LoVo (cell line): Measurements from ENCODE around the gene NADK.

Experiments
- DNase-seq: peaks from one replicate; pipeline ENCODE4 v3.0.0-alpha.2; 2016; ENCODE audit warnings: low spot score

Gene NADK

DNA sequence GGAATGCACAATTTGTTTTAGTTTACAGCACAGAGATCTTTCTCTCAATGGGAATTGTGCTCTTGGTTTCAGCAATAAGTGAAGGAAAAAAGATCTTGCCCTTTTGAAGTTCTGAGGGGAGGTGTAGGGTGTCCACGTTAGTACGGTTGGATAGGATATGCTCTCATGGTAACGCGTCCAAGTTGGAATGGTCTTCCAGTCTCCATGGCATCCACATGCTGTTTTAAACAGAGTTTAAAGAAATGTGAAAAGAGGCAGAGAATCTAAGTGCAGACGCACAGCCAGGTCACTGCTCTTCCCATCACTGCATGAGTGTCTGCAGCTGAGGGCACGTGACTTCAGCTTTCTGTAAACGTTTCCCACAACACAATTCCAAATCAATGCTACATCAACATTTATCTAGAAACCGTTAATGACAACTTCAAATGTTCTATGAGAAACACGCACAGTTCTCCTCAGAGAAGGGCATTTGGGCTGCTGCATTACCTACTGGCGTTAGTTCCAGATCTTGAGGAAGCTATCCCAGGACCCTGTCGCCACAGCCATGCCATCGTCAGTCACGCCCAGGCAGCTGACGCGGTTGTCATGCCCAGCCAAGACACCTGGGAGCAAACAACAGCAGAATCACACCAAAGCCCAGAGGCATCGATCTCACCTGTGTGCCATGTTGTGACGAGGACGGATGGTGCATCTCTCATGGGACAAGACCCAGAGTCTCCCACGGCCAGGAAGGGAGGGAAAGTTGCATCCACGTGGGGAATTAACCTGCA lies 8.8 kb upstream of the NADK start:
- DNase-seq = no peak

DNA sequence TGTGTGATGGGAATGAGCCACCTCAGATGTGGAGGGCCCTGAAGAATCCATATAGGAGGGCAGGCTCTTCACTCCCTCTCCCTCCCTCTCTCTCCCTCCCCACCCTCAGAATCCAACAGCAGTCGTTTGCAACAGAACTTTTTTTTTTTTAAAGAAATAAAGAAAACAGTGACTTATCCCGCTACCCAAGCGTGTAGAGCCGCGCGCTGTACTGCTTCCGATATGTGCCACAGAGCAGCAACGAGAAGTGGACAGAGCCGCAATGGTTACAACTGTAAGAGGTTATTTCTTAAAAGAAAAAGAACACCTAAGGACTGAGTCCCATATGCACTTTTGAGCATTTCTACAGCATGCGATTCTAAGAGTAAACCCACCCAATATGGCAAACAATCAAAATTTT lies 7.4 kb upstream of the NADK start:
- DNase-seq = no peak

DNA sequence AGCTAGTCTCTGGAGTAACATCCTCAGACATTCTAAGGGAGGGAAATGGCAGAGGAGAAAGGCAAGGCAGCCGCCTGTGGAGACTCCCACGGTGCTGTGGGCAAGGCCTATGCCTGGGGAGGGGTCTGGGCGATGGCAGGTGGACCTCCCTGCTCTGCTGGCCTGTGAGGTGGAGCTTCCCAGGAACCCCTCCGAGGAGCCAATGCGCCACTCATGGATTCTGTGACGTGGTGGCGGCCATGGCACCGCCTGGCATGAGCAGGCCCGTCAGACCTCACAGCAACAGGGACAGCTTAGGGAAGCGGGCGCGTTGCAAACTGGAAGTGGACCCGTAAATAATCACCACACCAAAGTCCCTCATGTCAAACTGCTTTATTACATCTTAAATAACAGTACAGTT lies 6.7 kb upstream of the NADK start:
- no peak for DNase-seq

DNA sequence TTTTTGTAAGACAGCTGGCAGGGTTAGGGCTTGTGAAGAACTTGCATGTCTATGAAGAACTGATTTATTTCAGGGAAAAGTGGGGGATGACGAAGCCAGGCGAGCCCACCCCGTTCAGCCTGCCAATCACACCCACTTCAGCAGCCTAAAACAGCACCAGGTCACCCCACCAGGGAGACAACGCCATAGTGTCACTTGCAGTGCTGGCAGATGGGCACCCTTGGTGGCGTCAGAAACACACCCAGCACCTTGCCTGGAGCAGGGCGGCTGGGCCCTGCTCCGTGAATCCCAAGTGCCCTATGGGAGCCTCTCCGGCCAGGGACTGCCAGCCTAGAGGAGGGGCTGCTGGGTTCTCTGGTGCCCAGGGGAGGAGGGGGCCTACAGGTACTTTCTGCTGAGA lies 5.0 kb upstream of the NADK start:
- DNase-seq = no peak

DNA sequence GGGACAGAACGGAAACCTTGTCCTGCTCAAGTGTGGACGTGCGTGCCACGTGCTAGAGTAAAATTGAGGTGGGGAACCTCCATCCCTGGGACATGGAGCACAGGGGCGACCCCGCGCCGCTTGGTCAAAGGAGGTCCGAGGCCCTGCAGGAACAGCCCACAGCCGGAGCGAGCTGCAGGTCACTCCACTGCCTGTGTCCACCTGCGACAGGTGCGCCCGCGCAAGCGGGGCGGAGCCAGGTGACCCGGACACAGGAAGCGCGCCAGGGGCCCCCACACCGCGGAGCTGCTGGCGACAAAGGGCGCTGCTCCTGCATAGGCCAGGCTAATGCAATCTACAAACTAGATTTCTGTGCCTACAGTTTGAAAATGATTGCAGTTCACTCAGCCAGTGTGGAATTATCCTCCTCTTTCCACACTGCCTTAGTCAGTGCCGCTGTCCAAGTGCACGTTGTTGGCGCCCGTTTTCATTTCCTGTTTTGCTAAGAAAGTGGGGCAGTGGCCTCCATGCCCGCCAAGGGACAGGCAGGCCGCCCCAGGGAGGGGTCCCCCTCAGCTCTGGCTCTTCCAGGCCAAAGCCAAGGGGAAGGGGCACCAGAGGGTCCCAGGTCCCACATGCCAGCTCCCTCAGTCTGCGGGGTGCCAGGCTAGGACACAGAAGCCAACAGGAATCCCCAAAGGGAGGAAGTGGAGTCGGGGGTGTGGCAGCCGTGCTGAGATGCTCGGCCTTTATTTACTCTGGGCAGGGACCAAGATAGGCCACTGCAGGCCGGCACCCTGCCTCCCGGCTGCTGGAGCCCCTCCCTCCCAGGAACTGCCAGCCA lies 4.3 kb upstream of the NADK start:
- DNase-seq = peak; percentile 71

DNA sequence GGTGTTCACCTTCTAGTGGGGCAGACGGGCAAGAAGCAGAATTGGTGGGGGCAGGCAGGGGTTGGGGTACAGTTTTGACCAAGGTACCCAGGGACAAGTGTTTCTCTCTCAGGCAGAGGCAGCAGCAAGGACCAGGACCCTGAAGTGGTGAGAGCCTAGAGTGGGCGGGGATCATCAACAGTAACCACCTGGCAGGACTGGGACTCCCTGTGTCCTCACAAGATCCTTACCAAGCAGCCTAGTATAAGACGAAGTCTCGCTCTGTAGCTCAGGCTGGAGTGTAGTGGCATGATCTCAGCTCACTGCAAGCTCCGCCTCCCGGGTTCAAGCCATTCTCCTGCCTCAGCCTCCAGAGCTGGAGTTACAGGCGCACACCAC lies 3.2 kb upstream of the NADK start:
- no peak for DNase-seq

DNA sequence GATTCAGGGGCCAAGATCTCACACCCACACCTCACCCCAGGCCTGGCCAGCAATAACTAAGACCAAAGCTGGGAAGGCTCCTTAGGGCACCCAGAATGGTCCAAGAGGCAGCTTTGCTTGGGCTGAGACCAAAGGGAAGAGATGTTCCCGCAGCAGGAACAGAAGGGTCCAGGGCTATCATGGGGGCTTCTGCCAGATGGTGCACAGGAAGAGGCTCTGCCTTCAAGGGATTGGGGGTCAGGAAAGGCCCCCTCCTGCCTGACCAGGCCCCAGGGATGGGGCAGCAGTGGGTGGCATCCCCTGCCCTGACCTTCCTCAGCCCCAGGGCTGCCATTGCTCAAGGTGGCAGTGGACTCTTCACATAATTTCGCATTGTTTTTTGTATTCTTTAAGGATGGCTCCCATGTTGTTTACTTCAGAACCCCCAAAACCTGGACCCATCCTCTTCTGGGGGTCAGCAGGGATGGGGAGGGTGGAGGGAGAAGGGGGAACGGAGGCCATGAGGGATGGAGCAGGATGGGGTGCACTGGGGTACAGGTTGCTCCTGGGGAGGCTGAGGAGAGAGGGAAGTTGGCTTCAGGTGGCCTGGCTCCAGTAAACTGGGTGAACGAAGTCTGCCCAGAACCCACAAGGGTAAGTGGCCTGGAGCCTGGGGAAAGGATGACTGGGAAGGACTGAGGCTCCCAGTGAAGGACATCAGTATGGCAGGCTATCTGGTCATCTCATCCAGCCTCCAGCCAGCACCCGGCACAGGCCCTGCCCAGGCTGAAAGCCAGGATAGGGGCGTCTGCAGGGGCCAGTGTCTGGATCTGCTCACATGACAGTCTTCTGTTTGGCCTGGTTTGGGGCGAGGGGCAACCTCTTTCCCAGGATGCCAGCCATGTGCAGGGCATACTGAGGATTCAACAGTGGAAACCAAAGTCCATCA lies 2.6 kb upstream of the NADK start:
- DNase-seq = no peak

DNA sequence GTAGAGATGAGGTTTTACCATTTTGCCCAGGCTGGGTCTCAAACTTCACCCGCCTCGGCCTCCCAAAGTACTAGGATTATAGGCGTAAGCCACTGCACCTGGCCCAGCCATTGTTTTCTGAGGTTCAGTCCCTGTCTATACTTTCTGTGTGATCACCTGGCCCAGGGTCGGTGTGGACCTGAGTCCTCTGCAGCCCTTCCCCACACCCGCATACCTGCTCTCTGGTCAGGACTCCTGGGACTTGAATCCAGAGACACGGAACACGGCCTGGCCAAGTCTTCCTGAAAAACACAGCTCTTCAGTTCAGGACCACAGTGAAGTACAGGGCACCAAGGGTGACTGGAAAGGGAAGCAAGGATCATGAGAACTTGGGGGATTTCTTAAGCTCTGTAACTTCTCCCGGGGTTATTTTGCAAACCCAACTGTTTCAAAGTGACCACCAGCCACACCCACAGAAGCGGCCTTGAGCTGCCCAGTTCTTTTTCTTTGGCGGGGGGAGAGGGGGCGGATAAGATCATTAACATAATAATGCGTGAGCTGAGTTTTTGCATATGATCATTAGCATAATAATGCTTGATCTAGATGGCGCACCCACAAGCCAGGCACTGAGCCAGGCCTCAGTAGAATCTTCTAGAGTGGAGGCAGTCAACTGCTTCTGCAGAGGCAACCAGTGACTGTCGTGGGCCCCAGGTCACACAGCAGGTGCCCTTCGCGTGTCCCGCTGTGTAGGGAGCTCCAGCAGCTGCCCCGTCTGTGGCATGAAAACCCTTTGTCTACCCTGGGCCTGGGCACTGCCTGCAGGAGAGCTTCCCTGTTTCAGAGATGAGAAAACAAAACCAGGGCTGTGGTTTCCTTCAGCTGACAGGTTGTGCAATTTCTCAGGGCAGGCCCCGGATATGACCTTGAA lies 1.7 kb upstream of the NADK start:
- DNase-seq = no peak

DNA sequence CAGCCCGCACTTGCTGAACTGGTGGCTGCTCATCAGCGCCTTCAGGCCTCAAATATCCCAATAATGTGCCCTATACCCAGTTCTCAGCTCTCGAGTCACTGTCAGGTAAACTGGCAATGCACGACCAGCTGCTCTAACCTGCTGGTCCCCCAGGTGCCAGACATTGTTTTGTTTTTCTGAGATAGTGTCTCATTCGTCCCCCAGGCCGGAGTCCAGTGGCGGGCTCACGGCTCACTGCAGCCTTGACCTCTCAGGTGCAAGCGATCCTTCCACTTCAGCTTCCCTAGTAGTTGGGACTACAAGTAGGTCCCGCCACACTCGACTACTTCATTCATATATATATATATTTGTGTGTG lies 1.0 kb upstream of the NADK start:
- DNase-seq = no peak

DNA sequence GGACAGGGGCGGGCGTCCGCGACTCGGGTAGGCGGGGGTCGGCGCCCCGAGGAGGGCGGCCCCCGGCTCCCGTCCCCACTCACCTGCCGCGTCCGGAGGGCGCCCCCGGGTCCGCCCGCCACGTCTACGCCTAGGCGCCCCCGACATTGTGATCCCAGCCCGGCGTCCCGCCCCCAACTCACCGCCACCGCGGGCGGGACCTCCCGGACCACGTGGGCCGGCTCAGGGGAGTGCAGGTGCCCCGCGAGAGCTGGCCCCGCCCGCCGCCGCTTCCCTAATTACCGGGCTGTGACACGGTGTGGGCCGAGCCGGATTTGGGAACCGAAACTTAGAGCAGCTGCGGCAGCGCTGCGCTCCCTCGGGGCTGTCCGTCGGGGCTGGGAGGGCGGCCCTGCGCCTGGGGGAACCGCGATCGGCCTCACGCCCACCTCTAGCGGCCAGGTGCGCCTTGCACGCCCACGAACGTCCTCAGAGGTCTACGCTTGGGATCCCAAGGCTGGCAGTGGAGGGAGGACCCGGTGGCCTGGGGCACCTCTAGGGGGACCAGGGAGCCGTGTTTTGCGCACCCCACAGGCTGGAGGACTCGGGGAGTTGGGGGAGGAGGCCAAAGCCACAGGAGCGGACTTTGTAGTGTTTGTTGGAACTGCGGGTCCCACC lies 521 bp upstream of the NADK start:
- peak; percentile 76 for DNase-seq

DNA sequence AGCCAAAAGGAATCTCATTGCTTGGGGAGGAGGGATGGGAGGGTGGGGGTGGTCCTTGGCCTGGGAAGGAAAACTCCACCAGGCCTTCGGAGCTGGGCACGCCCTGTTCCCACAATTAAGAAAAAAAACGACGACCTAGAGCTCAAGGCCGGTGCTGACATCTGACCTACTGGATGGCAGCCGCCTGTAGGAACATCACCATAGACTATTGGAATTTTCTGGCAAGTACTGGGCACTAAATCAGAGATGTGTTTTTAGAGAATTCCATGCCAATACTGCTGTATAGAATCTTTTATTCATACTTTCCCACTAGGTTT lies 729 bp downstream of the NADK start:
- peak; percentile 30 for DNase-seq

DNA sequence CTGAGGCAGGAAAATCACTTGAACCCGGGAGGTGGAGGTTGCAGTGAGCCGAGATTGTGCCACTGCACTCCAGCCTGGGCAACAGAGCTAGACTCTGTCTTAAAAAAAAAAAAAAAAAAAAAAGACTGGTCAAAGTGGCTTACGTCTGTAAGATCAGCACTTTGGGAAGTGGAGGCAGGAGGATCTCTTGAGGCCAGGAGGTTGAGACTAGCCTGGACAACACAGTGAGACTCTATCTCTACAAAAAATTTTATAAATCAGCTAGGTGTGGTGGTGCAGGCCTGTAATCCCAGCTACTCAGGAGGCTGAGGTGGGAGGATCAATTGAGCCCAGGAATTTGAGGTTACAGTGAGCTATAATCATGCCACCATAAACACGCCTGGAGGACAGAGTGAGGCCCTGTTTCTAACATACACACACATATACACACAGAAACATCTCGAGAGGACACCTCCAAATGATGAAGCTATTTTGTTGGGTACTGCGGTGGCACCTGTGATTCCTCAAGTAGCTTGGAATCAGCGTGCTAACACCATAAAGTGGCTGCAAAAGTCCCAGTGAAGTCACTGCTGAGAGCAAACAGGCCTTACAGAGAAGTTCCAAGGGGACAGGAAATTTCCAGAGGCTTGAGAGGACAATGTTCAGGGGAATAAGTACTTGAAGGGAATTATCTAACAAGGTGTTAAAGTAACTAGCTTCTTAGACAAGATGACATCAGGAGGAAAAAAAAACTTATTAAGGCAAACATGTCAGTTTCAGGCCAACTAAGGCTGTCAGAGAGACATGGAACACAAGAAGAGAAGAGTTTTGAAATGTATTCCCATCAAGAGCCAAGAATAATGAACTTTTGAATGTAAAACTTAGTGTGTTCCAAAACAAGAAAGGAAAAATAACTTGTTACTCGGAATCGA lies 1.3 kb downstream of the NADK start:
- DNase-seq = no peak

DNA sequence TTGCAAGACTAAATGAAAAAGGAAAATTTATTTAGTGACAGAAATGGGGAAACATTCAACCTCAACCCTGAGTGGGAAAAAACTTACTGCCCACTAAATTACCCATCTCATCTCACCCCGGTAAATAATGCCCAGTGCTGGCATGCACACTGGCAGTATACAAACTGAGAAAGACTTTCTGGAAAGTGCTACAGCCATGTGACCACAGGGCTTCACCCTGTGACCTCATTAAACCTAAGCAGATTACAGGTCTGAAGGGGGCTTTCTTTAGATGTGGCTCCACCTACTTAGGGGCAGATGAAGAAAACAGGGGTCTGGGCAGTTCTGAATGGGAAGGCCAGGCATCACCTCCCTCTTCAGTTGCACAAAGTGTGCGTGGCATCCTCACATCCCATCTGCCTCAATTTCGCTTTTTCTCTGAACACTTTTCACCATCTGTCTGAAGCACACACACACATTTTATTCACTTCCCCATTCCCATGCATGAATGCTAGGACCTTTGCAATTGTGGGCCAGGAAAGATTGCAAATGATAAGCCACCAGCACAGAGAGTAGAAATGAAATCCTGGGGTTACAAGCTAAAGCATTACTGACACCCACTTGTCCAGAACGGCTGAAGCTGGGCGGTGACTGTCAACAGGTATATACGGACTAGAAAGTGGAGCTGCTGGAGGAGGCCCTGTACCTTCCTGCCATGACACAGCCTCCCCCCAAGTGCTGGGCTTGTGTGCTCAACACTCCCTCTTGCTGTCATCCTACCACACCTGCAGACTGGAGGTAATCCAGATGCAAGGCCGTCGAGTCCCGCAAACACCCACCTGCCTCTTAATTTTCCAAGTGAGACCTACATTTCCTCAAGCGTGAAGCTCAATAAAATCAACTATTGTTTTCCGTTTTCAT lies 2.7 kb downstream of the NADK start:
- DNase-seq = no peak

DNA sequence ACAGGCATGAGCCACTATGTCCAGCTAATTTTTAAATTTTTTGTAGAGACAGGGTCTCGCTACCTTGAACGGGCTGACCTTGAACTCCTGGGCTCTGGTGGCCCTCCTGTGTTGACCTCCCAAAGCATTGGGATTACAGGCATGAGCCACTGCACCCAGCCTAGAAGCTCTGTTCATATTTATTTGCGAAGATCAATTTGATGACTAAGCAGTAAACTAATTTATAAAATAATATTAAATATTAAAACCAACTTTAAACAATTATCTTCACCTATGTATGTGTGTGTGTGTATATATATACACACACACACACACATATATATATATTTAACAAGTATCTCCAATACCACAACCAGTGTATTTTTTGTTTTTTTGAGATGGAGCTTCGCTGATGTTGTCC lies 4.4 kb downstream of the NADK start:
- DNase-seq = no peak

DNA sequence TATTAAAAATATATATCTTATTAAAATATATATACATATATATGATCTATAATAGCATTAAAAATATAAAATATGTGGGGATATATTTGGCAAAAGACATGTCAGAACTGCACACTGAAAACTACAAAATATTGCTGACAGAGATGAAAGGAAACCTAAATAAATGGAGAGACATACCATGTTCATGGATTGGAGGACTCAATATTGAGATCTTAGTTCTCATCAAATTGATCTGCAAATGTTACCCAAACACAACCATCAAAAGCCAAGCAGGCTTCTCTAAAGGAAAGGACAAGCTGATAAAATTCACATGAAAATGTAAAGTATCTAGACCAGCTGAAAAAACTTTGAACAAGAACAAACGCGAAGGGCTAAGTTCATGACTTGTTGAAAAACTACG lies 7.2 kb downstream of the NADK start:
- no peak for DNase-seq

DNA sequence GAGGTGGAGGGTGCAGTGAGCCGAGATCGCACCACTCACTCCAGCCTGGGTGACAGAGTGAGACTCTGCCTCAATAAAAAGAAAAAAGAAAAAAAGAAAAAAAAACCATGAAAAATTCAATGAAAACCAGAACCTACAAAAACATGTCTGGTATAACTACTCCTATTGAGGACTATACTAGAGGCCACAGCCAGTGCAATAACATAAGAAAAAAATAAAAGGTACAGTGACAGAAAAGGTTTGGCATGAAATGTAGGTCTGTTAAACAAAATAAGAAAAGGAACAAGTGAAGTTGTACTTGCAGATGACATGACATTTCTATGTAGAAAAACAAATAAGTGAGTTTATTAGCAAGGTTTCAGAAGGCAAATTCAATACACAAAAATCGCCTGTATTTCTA lies 8.2 kb downstream of the NADK start:
- no peak for DNase-seq

DNA sequence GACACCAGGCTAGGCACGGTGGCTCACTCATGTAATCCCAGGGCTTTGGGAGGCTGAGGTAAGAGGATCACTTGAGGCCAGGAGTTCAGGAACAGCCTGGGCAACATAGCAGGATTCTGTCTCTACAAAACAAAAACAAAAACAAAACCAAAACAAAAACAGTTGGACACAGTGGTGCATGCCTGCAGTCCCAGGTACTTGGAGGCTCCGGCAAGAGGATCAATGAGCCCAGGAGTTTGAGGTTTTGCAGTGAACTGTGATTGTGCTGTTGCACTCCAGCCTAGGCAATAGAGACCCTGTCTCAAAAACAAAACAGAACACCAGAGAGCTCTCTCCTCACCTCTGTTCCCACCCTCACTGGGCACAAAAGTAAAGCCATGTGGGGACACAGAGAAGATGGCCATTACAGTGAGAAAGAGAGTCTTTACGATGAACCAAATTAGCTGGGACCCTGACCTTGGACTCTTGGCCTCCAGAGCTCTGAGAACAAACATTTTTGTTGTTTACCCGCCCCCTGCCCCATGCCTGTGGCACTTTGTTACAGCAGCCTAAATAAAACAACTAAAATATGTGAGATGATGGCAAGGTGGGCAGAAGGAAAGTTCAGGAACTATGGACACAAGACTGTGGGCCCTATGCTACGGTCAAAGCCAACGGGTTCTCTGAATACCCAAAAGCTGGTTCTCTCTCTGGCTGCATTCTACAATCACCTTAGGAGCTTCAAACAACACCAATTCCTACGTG lies 9.8 kb downstream of the NADK start:
- no peak for DNase-seq

DNA sequence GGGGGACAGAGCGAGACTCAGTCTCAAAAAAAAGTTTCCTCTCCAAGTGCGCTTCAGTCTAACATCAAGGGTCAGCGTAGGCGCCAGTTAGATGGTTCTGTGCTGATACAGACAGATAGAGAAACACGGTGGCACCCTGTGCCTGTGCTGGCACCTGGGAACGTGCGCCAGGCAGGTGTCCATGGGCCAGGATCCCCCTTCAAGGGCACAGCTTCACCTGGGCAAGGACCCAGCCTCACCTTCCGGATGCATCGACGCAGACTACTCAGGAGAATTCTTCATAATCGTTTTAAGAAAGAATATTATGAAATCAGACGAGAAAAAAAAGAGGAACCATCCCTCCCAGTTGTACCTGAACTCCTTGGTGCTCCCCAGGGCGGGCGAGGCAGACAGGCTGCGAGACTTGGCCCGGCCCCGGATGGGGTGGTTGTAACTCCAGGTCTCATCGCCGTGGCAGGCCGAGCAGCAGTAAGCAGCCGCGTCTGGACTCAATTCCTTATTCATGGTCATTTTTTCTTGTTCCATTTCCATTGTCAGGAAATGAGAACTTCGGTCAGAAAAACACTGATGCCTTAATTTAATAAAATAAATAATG lies 13.3 kb downstream of the NADK start:
- no peak for DNase-seq
